ENCODE measurements around the gene PRKG1.
"Not testable (repeated sequence)": the region's sequence is repeated elsewhere in the genome, so short reads cannot be mapped to it uniquely, and the experiment has no call there.

PRKG1 gene

DNA sequence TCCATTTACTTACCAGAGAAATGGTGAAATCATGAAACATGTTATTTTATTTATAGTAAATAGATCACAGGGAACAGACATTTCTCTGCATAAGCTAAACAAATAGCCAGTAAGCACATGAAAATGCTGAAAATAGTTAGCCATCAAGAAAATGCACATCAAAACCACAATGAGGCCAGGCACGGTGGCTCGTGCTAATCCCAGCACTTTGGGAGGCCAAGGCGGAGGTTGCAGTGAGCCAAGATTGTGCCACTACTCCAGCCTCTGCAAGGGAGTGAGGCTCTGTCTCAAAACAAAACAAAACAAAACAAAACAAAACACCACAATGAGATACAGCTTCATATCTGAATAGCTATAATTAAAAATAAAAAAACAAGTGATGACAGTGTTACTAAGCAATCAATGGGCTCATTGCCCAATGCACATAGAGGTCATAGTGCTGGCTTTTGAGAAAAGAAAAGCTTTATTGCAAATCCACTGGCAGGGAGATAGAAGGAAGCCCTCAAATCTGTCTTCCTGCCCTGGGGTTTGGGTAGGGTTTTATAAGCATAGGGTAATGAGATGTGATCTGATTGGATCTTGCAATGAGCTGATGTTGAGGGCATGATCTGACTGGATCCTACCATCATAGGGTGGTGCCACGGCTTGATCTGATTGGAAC is 608.9 kb downstream of the PRKG1 start:
- no peak for DNase-seq

- no peak for DNase-seq
These were observed 611.5 kb downstream of the PRKG1 start for GRCh38 chr10:51685768-51686167.

GRCh38 chr10:51687296-51687695 is 613.0 kb downstream of the PRKG1 start:
- no peak for DNase-seq

DNA sequence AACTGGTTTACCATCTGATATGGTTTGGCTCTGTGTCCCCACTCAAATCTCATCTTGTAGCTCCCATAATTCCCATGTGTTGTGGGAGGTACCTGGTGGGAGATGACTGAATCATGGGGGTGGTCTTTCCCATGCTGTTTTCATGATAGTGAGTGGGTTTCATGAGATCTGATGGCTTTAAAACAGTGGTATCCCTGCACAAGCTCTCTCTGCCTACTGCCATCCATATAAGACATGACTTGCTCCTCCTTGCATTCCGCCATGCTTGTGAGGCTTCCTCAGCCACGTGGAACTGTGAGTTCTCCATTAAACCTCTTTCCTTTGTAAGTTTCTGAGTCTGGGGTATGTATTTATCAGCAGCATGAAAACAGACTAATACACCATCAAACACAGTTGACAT is 614.5 kb downstream of the PRKG1 start:
- not testable (repeated sequence) for DNase-seq

- DNase-seq: no peak
These were observed 615.2 kb downstream of the PRKG1 start for GRCh38 chr10:51689536-51689935.

DNA sequence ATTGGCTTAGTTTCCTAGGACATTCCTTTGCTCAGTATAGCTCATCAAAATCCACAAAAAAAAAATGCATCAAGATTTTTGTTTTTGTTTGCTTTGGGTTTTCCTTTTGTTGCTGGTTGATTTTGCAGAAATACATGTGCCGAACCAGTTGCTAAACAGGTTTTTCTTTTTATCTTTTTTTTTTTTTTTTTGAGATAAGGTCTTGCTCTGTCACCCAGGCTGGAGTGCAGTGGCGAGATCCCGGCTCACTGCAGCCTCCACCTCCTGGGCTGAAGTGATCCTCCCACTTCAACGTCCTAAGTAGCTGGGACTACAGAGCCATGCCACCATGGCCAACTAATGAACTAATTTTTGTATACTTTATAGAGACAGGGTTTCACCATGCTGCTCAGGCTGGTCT is 616.8 kb downstream of the PRKG1 start:
- DNase-seq: no peak

DNA sequence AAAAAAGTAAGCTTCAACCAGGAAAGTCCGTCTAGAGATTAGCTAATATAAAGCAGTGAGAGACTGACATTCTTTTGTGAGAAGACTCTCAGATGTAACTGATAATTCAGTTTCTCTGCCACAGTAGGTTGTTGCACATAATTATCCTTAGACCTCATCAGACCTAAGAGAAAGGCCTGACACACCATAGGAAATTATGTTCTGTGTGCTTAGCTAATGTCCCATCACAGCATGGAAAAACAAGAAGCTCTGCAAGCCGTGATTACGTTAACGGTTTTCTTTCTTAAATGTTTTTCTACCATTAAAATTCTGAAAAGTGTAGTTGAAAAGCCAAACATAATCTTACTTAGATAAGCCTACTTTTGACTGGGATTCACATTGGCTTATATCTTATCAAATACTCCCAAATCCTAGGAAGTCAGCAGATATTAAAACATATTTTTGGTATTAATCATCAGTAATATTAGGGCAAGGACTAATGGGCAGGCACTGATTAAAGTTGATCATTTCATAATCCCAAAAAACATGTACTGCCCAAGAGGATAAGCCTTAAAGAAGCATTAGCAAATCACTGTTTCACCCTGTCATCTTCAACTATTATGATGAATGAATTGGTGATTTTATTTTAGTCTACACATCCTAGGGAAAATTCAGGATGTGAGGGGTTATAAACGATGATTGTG is 619.9 kb downstream of the PRKG1 start:
- DNase-seq: no peak

GRCh38 chr10:51696251-51696650 is 622.0 kb downstream of the PRKG1 start:
- no peak for DNase-seq

- no peak for DNase-seq
These were observed 624.3 kb downstream of the PRKG1 start for GRCh38 chr10:51698473-51699063.

GRCh38 chr10:51699145-51699474 is 624.8 kb downstream of the PRKG1 start:
- no peak for DNase-seq

- DNase-seq: peak; percentile 79 to 89
These were observed 625.4 kb downstream of the PRKG1 start, which contains the start of gene CSTF2T for GRCh38 chr10:51699475-51700227. CSTF2T (minus strand) TSS chr10:51699595; CDS start chr10:51699549, 46 bp downstream.

DNA sequence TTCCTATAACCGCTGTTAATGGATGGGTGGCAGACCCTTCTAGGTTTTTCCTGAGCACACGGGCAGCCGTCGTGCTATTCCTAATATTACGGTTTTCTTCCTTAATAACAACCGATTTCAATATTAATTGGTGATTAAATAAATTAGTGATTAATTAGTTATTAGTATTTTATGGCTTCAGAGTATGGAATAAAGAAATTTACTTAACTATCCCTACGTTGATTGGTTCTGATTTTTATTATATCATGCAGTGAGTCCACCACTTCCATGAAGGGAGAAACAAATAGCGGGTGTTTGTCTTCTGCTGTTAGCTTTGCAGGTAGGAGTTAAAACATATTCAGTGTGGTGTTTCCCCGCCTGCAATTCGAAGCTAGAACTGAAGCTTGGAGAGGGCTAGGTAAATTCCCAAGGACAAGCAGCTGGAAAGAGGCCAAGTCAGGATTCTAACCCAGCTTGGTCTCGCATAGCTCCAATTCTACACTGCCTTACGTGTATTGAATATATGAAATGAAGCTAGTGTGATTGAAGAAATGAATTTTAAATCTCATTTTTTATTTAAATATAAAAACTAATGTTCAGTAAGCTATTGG is 626.0 kb downstream of the PRKG1 start:
- DNase-seq: peak in 1 of 2 experiments; percentile 12

DNA sequence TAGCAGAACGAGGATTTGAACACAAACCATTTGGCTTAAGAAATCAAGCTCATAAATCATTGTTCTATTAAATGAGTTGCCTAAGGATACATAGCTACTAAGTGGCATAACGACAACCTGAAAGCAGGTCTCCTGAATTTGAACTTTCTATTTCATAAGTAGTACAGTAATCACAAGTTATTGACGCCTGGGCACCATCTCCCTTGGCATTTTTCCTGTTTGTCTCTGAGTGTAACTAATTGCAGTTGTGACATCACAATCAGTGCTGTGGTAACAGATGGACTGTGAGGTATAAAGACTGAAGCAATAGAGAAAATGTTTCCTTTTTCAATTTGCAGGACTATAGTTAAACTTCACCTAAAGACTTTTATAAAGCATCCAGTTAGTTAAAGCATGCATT is 631.5 kb downstream of the PRKG1 start:
- no peak for DNase-seq

GRCh38 chr10:51706225-51706624 is 631.9 kb downstream of the PRKG1 start:
- DNase-seq: no peak

- no peak for DNase-seq
These were observed 633.1 kb downstream of the PRKG1 start for GRCh38 chr10:51707392-51707791.

DNA sequence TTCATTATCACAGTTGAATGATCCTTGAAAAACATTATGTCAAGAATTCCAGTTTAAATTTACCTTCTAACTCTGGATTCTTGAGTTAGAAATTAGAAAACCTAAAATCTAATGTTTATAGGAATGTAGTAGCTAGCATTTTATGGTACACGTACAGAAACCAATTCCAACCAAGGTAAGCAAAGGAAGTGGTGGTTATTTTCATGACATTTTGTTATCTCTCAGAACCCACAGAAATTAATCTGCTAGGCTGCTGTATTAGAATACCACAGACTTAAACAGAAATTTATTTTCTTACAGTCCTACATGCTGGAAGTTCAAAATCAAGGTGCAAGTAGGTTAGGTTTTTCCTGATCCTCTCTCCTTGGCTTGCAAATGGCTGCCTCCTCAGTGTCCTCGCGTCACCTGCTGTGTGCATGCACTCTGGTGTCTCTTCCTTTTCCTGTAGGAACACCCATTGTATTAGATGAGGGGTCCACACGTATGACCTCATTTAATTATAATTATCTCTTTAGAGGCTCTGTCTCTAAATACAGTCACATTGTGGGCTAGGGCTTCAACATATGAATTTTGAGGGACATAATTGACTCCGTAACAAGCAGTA is 633.6 kb downstream of the PRKG1 start:
- DNase-seq: no peak

- no peak for DNase-seq
These were observed 634.3 kb downstream of the PRKG1 start for GRCh38 chr10:51708609-51709008.

- DNase-seq: no peak
These were observed 635.2 kb downstream of the PRKG1 start for GRCh38 chr10:51709324-51709972.

DNA sequence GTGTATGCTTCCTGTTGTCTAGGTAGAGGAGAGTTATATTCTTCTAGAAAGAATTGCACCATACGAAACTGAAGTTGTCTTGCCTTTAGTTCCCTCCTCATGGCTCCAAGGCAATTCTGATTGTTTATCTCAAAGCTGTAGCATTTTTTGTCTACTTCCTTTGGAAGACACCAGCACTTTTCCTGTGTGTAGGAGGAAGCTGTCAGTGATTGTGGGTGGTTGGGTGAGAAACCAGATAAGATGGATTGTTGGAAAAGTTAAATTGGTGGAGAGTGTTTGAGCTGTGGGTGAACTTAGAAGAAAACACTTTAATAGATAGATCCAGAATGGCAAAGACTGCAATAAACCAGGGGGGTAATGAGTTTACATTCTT is 637.2 kb downstream of the PRKG1 start:
- no peak for DNase-seq

- DNase-seq: no peak
These were observed 642.7 kb downstream of the PRKG1 start for GRCh38 chr10:51716981-51717380.

- DNase-seq: no peak
These were observed 644.6 kb downstream of the PRKG1 start for GRCh38 chr10:51718804-51719291.

DNA sequence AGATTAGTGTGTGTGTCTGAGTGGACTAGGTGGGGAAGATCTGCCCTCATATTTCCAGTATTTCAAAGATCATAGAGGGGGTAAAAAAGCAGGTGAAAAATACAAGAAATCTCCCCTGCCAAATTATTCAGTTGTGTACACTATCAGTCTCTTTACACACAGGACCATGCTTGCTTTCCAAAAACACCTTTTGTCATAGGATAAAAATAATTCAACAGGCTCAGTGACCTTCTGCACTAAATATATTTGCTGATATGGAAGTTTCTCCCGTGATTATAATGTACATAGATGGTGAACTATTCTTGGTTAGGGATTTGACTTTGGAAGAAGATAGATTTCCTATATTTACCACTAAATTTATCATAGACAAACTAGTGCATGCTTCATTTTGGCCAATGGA is 649.8 kb downstream of the PRKG1 start:
- no peak for DNase-seq
